Omental fat pad (tissue), 4 donors: ENCODE results near the gene HPX. TPM values are rescaled to one million over a fixed set of nuclear protein-coding genes. Genes with fewer than 3 reads are reported as not detected.
A peak's percentile ranks its signal among the peaks of the same experiment; 100 is the strongest.

Source experiments
- ATAC-seq: fragments of 150-250 bp; one replicate; pipeline ENCODE4 v1.9.1; 2016; ENCODE audit warnings: mild to moderate bottlenecking, moderate library complexity; ENCODE audit not compliant: low FRiP score
- DNase-seq: peaks from one replicate; pipeline ENCODE4 v3.0.0-alpha.2; 2019; ENCODE audit warnings: low spot score
- total RNA-seq, 4 donors: library from RNA; depleted of rRNA; stranded (reverse); fragments of >200 nt; gene quantifications; one replicate each; pipeline ENCODE4 v1.1.0, GENCODE V29; 2016
- TF ChIP-seq, protein P1 (sequence below), 3 donors: fragments of 450-650 bp; IDR thresholded peaks; one replicate each; pipeline ENCODE4 v1.5.1; 2016 to 2017; ENCODE audit warnings: antibody characterized with exemption in 3 of 3, mild to moderate bottlenecking in 3 of 3, moderate library complexity in 2 of 3

Gene HPX
- total RNA-seq, 4 donors from 2014 or later = 1.7 to 2.5 (median 2.0) TPM

DNA sequence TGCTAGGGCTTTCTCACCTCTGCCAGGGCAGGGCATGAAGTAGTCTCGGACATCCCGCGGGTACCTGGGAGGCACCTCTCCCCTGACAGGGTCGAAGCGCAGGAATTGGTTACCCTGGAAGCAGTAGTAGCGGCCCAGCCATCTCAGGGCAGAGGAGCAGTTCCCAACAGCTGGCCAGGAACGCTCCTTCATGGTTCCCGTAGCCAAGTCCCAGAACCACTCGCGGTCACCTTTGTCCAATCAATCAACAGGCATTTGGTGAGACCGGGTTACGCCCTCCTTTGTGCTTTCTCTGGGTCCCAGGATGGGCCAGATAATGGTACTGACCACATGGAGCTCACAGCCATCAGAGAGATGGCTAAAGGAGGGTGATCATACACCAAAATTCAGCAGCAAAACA is 3.4 kb downstream of the HPX start:
- TF ChIP-seq, protein P1, sequence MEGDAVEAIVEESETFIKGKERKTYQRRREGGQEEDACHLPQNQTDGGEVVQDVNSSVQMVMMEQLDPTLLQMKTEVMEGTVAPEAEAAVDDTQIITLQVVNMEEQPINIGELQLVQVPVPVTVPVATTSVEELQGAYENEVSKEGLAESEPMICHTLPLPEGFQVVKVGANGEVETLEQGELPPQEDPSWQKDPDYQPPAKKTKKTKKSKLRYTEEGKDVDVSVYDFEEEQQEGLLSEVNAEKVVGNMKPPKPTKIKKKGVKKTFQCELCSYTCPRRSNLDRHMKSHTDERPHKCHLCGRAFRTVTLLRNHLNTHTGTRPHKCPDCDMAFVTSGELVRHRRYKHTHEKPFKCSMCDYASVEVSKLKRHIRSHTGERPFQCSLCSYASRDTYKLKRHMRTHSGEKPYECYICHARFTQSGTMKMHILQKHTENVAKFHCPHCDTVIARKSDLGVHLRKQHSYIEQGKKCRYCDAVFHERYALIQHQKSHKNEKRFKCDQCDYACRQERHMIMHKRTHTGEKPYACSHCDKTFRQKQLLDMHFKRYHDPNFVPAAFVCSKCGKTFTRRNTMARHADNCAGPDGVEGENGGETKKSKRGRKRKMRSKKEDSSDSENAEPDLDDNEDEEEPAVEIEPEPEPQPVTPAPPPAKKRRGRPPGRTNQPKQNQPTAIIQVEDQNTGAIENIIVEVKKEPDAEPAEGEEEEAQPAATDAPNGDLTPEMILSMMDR (IDR thresholded peaks at IDR 0.05) = no peak
- DNase-seq (no peak), ATAC-seq (no peak)

DNA sequence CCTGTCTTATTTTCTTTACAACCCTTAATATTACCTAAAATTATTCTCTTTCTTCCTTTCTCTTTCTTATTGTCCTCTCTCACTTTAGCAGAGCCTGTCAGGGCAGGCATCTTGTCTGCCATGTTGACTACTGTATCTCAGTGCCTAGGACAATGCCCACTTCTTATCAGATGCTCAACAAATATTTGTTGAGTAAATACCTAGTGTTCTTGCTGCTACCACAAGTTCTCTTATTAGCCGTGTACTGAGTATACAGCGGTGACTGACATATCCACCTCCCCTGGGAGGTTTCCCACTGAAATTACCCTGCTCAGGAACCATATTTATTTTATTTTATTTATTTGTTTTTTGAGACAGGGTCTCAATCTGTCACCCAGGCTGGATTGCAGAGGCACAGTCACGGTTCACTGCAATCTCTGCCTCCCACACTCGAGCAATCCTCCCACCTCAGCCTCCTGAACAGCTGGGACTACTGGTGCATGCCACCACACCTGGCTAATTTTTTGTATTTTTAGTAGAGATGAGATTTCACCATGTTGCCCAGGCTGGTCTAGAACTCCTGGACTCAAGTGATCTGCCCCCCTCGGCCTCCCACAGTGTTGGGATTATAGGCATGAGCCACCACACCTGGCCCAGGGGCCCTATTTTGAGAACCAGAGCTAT is 6.7 kb downstream of the HPX start:
- DNase-seq (no peak), ATAC-seq (no peak)
- TF ChIP-seq, protein P1 (IDR thresholded peaks at IDR 0.05) = no peak

DNA sequence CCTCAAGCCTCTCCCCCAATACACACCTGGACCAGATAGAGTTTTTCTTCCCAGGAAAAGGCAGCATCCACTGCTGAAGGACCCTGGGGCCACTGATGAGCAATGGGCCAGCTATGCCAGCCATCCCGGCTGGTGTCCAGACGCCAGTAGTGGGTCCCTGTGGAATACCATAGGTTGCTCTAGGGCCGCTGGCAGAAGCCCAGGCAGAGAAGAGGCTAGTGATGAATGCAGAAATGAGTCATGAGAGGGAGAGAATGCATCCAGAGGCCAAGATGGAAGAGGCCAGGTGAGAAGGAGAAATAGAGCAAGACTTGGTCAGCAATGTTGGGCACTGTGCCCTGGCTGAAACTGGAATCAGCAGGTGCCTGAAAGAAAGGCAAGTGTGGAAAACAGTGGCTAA is 8.9 kb downstream of the HPX start:
- TF ChIP-seq, protein P1 (IDR thresholded peaks at IDR 0.05) = no peak
- ATAC-seq (no peak), DNase-seq (no peak)

DNA sequence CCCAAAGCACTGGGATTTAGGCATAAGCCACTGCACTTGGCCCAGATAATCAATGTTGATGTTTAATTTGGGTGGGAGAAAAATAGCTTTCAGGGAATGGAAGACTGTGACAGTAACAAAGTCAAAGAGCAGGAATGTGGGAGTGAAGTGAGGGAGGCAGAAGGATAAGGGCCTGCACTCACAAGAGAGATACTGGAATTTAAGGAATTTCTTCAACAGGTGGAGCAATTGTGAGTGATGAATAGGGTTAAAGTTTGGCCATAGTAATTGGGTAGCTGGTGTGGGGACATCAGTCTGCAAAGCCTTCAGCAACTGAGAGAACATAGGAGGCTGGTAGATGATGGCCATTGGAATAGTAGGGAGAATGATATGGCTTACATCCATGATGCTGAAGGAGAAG is 13.3 kb downstream of the HPX start:
- TF ChIP-seq, protein P1 (IDR thresholded peaks at IDR 0.05) = no peak
- ATAC-seq (no peak), DNase-seq (no peak)

DNA sequence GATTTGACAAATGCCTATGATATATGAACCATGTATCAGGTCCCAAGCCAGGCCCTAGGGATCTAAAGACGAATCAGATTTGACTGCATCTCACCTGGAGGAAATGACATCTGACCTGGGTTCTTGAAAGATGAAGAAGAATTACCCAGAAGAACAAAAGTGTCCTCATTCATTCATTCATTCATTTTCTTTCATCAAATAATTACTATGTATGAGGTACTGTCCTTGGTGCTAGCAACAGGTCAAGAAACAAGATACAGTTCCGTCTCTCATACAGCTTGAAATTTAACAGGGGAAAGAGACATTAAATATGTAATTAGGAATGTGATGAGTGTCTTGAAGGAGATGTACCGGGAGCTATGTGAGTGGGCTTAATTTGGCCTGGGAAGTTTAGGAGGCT is 20.1 kb downstream of the HPX start:
- DNase-seq (no peak), ATAC-seq (no peak)
- TF ChIP-seq, protein P1 (IDR thresholded peaks at IDR 0.05) = no peak

DNA sequence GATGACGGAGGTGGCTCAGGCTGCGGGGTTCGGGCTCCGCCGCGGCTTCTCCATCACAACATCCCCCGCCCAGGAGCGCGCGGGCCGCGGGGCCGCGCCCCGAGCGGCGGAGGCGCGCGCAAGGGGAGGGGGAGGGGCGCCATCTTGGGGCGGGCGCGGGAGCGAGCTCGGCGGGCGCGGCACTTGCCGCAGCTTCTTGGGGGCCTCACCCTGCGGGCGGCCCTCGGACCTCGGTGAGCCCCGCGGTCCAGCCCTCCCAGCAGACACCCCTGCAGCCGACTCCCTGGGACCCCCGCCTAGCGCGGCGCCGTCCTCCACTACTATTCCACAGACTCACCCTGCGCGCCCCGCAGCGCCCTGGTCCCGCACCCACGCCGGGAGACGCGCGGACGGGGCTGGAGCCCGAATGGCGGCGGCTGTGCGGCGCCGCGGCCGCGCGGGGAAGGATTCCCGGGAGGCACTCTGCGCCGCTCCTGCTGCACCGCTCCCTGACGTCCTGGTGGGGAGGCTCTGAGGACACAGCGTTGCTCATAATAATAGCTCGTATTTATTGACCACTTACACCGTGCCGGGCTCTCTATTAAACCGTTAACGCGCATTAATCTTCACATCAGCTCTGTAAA is 21.7 kb downstream of the HPX start, which contains the start of gene APBB1:
Gene APBB1, minus strand, starts transcription at position 86 of the 623 bp plus-strand sequence. CDS start 7,747 bp downstream, outside the sequence.
- ATAC-seq (peak; percentile 88), DNase-seq (no peak)
- TF ChIP-seq, protein P1 (IDR thresholded peaks at IDR 0.05) = no peak

DNA sequence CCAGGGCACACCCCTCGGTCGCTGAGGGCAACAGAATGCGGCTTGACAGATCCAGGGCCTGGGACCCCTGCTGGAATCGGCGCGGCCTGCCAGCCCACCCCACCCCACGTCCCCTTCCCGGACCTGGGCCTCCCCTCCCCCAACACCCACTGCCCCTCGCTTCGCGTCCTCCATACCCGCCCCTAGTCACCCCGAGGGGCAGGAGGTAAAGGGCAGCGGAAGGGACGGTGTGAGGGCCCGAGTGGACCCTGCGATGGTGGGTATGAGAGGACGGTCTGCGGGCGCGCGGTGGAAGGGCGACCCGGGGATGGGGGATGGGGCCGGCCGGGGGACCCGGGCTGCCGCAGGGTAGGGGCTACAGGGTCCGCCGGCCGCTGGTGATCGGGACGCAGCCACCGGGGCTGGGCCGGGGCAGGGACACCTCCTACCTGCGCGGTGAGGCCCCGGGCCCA is 22.2 kb downstream of the HPX start:
- TF ChIP-seq, protein P1 (IDR thresholded peaks at IDR 0.05) = no peak
- DNase-seq (no peak), ATAC-seq (no peak)
